Measurements from ENCODE around the gene SPATA9. TPM values are rescaled to one million over a fixed set of nuclear protein-coding genes. Genes with fewer than 3 reads are reported as not detected.

The SPATA9 gene
- total and polyA plus RNA-seq, 2 of the 13 experiments (the other 11 are each of a cell fraction or from before 2014, with no cell fraction given) = not detected

GRCh38 chr5:95626701-95627100, 56.1 kb downstream of the SPATA9 start:
- in situ Hi-C loops (cut with HindIII; ENCODE audit: extremely low pct_ligation_motif_present, low pct_unique_long_range_greater_than_20kb) (loop anchor here (25.0 kb wide), 1 partner anchor 711 kb away; no protein-coding TSS in a partner anchor), intact Hi-C loops (cut with micrococcal nuclease; ENCODE audit: unreplicated experiment) (no loop called here)
- ChIA-PET POLR2A (no interaction called here), CTCF (ENCODE audit: low intra/inter-chr PET ratio, low total read pairs) (no interaction called here)
- Histone ChIP-seq H3K27me3 (ENCODE audit: control insufficient read depth in 1 of 2, insufficient read depth in 2 of 2, low read length in 2 of 2) (peaks cover 0 to 22% of the 10 kb centered on the region in 2 experiments; a peak in 2 of 5 replicates), H3K4me1 (ENCODE audit: insufficient read depth, low read length) (peaks cover 2% of the 10 kb centered on the region), H3K4me3 (replicated peaks in 1 of 3; ENCODE audit: insufficient read depth in 1 of 3, low read depth in 2 of 3, low read length in 3 of 3) (no peak overlapping the region), H3K9me3 (ENCODE audit: low read length) (no peaks in the 10 kb centered on the region), H3K9ac (ENCODE audit: insufficient read depth, low read depth, low read length) (no peak overlapping the region), H2AFZ (ENCODE audit: low read length) (no peak overlapping the region), H3K4me2 (ENCODE audit: low read depth, low read length) (no peak overlapping the region), H4K20me1 (ENCODE audit: insufficient read depth, low read length) (no peaks in the 10 kb centered on the region), H3K36me3 (replicated peaks in 1 of 2; ENCODE audit: control insufficient read depth in 1 of 2, insufficient read depth in 2 of 2, low read length in 2 of 2) (no peaks in the 10 kb centered on the region), H3K27ac (ENCODE audit: extremely low read length, insufficient read depth, low read length) (no peak overlapping the region), H3K79me2 (ENCODE audit: insufficient read depth, low read length) (no peaks in the 10 kb centered on the region)
- BruUV-seq (replicated peaks) = no TSS peak
- ATAC-seq (no peak), DNase-seq (ENCODE audit: low spot score) (no peak), FAIRE-seq (no peak)
- WGBS (ENCODE audit: low lambda C conversion rate) = 60% methylated on average over 1 of the region's 1 CpG
- no peak for TF ChIP-seq ZNF160 (CRISPR knock-in tag; IDR thresholded peaks at IDR 0.05)
- no peak for TF ChIP-seq NR0B2 (CRISPR knock-in tag; IDR thresholded peaks at IDR 0.05)
- TF ChIP-seq MXD1 (CRISPR knock-in tag; IDR thresholded peaks at IDR 0.05) = no peak
- TF ChIP-seq SNAPC4 (CRISPR knock-in tag; IDR thresholded peaks at IDR 0.05) = no peak
- no peak for TF ChIP-seq ATF1 (CRISPR knock-in tag; IDR thresholded peaks at IDR 0.05)
- no peak for TF ChIP-seq NFAT5 (CRISPR knock-in tag; IDR thresholded peaks at IDR 0.05)
- no peak for TF ChIP-seq ZNF775 (CRISPR knock-in tag; IDR thresholded peaks at IDR 0.05; ENCODE audit: borderline replicate concordance)
- no peak for TF ChIP-seq CENPX (CRISPR knock-in tag; IDR thresholded peaks at IDR 0.05)
- no peak for TF ChIP-seq ELK4 (CRISPR knock-in tag; IDR thresholded peaks at IDR 0.05; ENCODE audit: borderline replicate concordance)
- no peak for TF ChIP-seq PPARG (CRISPR knock-in tag; conservative IDR thresholded peaks at IDR 0.05)
- TF ChIP-seq ZNF10 (CRISPR knock-in tag; IDR thresholded peaks at IDR 0.05; ENCODE audit: borderline replicate concordance, low read depth) = no peak
- no peak for TF ChIP-seq ZNF749 (CRISPR knock-in tag; IDR thresholded peaks at IDR 0.05; ENCODE audit: borderline replicate concordance)
